K562 (cell line): ENCODE measurements around the gene TIMM17A. TPM values are rescaled to one million over a fixed set of nuclear protein-coding genes. Genes with fewer than 3 reads are reported as not detected.
A peak's percentile ranks its signal among the peaks of the same experiment; 100 is the strongest.

Experiments used
- ATAC-seq: fragments of 200-7000 bp; cut with Tn5 transposase; 3 replicates; pipeline ENCODE4 v1.9.1; 2020; ENCODE audit warnings: moderate library complexity
- BruUV-seq: library from RNA; stranded (reverse); fragments of 400-500 nt; replicated peaks from 2 replicates; lab custom pipeline; 2021; lab: Mats Ljungman, UMichigan
- CTCF ChIA-PET: fragments of 300-600 bp; formaldehyde crosslinking; extraction: SDS; loops from one replicate; lab custom pipeline; 2021; ENCODE audit warnings: low intra/inter-chr PET ratio; lab: Yijun Ruan, JAX
- POLR2A ChIA-PET: fragments of 300-600, 350-650 bp; sonication (Branson Sonifier 250); formaldehyde crosslinking; extraction: SDS; loops from one replicate; lab custom pipeline; 2021; ENCODE audit warnings: antibody characterized with exemption, inconsistent platforms; lab: Yijun Ruan, JAX
- DNase-seq, 4 experiments: peaks; one replicate each; pipeline versions ENCODE4 v3.0.0 to v3.0.0-alpha.2; 2011 to 2018; ENCODE audit warnings: low spot score in 3 of 4, mixed read lengths in 3 of 4; ENCODE audit errors: extremely low read depth in 1 of 4
- FAIRE-seq: peaks from 2 replicates; lab custom pipeline; 2011; peaks lifted over from hg19 to GRCh38; lab: Jason Lieb, UNC
- H2AFZ ChIP-seq: 2 replicates; pipeline ENCODE4 v1.6.0; 2011; ENCODE audit warnings: low read depth, low read length, control low read depth, inconsistent platforms
- H3K27ac ChIP-seq: fragments of 200-600 bp; 3 replicates; pipeline ENCODE4 v1.8.0; 2011; ENCODE audit warnings: low read depth, mild to moderate bottlenecking, control low read depth, inconsistent platforms, low read length, moderate library complexity, mixed read lengths; ENCODE audit errors: extremely low read depth
- H3K27me3 ChIP-seq, 2 experiments: fragments of 300-600 bp in 1 of 2; 2 replicates in 1 of 2; 3 replicates in 1 of 2; pipeline versions ENCODE4 v1.6.0 to v1.8.0; 2011; ENCODE audit warnings: inconsistent platforms in 2 of 2, low read length in 2 of 2, mild to moderate bottlenecking in 1 of 2, mixed read lengths in 1 of 2, moderate library complexity in 1 of 2; ENCODE audit not compliant: control insufficient read depth in 2 of 2, insufficient read depth in 2 of 2
- H3K36me3 ChIP-seq: fragments of 300-600 bp; 3 replicates; pipeline ENCODE4 v1.8.0; 2011; ENCODE audit warnings: mild to moderate bottlenecking, low read length, inconsistent platforms; ENCODE audit not compliant: control insufficient read depth, insufficient read depth
- H3K4me1 ChIP-seq, 2 experiments: fragments of 200-600 bp in 1 of 2; replicated peaks in 1 of 2; 2 replicates in 1 of 2; 3 replicates in 1 of 2; pipeline versions ENCODE4 v1.5.1 to v1.8.0; 2011; ENCODE audit warnings: inconsistent platforms in 2 of 2, low read length in 2 of 2, mild to moderate bottlenecking in 1 of 2, mixed read lengths in 1 of 2, moderate library complexity in 1 of 2; ENCODE audit not compliant: control insufficient read depth in 2 of 2, insufficient read depth in 2 of 2
- H3K4me2 ChIP-seq: 2 replicates; pipeline ENCODE4 v1.6.1; 2011; ENCODE audit warnings: low read length, control low read depth, inconsistent platforms, mixed read lengths; ENCODE audit not compliant: insufficient read depth
- H3K4me3 ChIP-seq: fragments of 200-600 bp; sonication (generic), shearing (Covaris generic); 2 replicates; pipeline ENCODE4 v1.5.1; 2016; ENCODE audit warnings: control low read depth, inconsistent platforms
- H3K79me2 ChIP-seq: fragments of 200-600 bp; 3 replicates; pipeline ENCODE4 v1.8.0; 2011; ENCODE audit warnings: low read length, inconsistent platforms; ENCODE audit not compliant: control insufficient read depth, insufficient read depth
- H3K9ac ChIP-seq, 2 experiments: 2 replicates each; pipeline versions ENCODE4 v1.6.0 to v1.6.1; 2011; ENCODE audit warnings: low read depth in 2 of 2, low read length in 2 of 2, control low read depth in 1 of 2, inconsistent platforms in 1 of 2, mild to moderate bottlenecking in 1 of 2, mixed read lengths in 1 of 2; ENCODE audit not compliant: insufficient read depth in 1 of 2
- H3K9me1 ChIP-seq: one replicate; pipeline ENCODE4 v1.6.0; 2011; ENCODE audit warnings: inconsistent platforms, mild to moderate bottlenecking, low read length, moderate library complexity; ENCODE audit not compliant: control insufficient read depth, insufficient read depth
- H3K9me3 ChIP-seq: replicated peaks from 2 replicates; pipeline ENCODE4 v1.5.1; 2011; ENCODE audit warnings: low read depth, low read length, inconsistent platforms; ENCODE audit not compliant: control insufficient read depth, insufficient read depth
- H4K20me1 ChIP-seq: replicated peaks from 2 replicates; pipeline ENCODE4 v1.6.1; 2011; ENCODE audit warnings: low read length, inconsistent platforms, mixed read lengths; ENCODE audit not compliant: control insufficient read depth, insufficient read depth
- HINFP ChIP-seq: fragments of 450-650 bp; conservative IDR thresholded peaks from 2 replicates; pipeline ENCODE4 v1.6.1; 2016; ENCODE audit warnings: missing genetic modification characterization, low read depth, mild to moderate bottlenecking, control low read depth, missing compliant biosample characterization
- ZNF511 ChIP-seq: sonication (generic); formaldehyde crosslinking; IDR thresholded peaks from 2 replicates; pipeline ENCODE4 v1.8.0; 2022; ENCODE audit warnings: mild to moderate bottlenecking, missing genetic modification reagents
- WGBS: fragments of 100-300 bp; shearing (Covaris generic); methylation state at CpG from one replicate; pipeline ENCODE4 v1.1.6; 2016; ENCODE audit warnings: low coverage, mixed read lengths; ENCODE audit not compliant: insufficient coverage; ENCODE audit errors: missing lambda C conversion rate; 5-methylcytosine and 5-hydroxymethylcytosine counted together
- in situ Hi-C: fragments of 300-500 bp; cut with MboI; formaldehyde crosslinking; loops from 4 replicates; pipeline ENCODE4 v1.15.0; 2018; ENCODE audit warnings: inconsistent platforms, mixed read lengths
- intact Hi-C: fragments of 100-400 bp; cut with micrococcal nuclease; formaldehyde crosslinking; loops from 2 replicates; pipeline ENCODE4 v1.14.2; 2022
- polyA plus RNA-seq, 8 experiments: library from polyadenylated mRNA; depleted of rRNA in 4 of 8; stranded (reverse) in 5 of 8; unstranded in 3 of 8; fragments of >200 nt; fragmentation: Nextera tagmentation in 2 of 8; fragmentation: Illumina TruSeq in 1 of 8; extraction: Ambion mirVana in 2 of 8; extraction: Trizol in 1 of 8; gene quantifications; 2 replicates each; pipeline versions ENCODE4 v1.2.1 to v1.2.3, GENCODE V29; 2011 to 2014; ENCODE audit warnings: inconsistent platforms in 1 of 8, missing spikeins in 1 of 8
- total RNA-seq, 7 experiments: library from RNA; depleted of rRNA in 6 of 7; stranded (reverse); fragments of >200 nt in 6 of 7; fragmentation: Illumina TruSeq in 2 of 7; extraction: Trizol in 2 of 7; gene quantifications; 2 replicates each; pipeline versions ENCODE4 v1.2.1 to v1.2.3, GENCODE V29; 2011 to 2021; ENCODE audit warnings: low replicate concordance in 1 of 7

TIMM17A gene
- total and polyA plus RNA-seq, 9 of the 15 experiments (the other 6 are each of a cell fraction or from before 2014, with no cell fraction given): 116 to 744 (median 180) TPM

GRCh38 chr1:201930137-201930536 lies 25.2 kb upstream of the TIMM17A start:
- no peak overlapping the region; the same call in 1 of the 2 replicates for H3K4me2 ChIP-seq

More at GRCh38 chr1:201930137-201930536, 25.2 kb upstream of the TIMM17A start:
- Histone ChIP-seq H3K27me3 (no peaks in the 10 kb centered on the region), H3K9me3 (no peaks in the 10 kb centered on the region), H3K9ac (no peak overlapping the region; a peak in 1 of 4 replicates), H3K4me1 (peaks cover 4 to 32% of the 10 kb centered on the region in 2 experiments), H3K27ac (no peak overlapping the region), H4K20me1 (no peaks in the 10 kb centered on the region), H3K36me3 (no peaks in the 10 kb centered on the region), H3K4me3 (no peak overlapping the region), H2AFZ (peak overlapping the region; percentile 54), H3K79me2 (no peaks in the 10 kb centered on the region), H3K9me1 (no peaks in the 10 kb centered on the region)
- in situ Hi-C loops (no loop called here), intact Hi-C loops (no loop called here)
- WGBS: 22% methylated on average over 4 of the region's 4 CpGs
- ATAC-seq: no peak
- FAIRE-seq: no peak
- ChIA-PET CTCF (no interaction called here), POLR2A (interaction anchor here (1.4 kb wide), 1 partner anchor 13 kb away, joined by 4 read pairs; no protein-coding TSS in a partner anchor)
- BruUV-seq: no TSS peak
- TF ChIP-seq HINFP (tag) (0 out of 2 replicates have a peak, but pooled peaks have one; percentile 15), ZNF511 (CRISPR knock-in tag) (no peak)
- no peak for DNase-seq
